Prostate gland (tissue), 2 donors: ENCODE measurements around the gene CAMKV. TPM values are rescaled to one million over a fixed set of nuclear protein-coding genes. Genes with fewer than 3 reads are reported as not detected.

Experiments
- DNase-seq: peaks from one replicate; pipeline ENCODE4 v3.0.0-alpha.2; 2019; ENCODE audit warnings: low spot score
- H3K27ac ChIP-seq, 2 donors: fragments of 200-600 bp; sonication (generic); 2 replicates each; pipeline ENCODE4 v1.5.1; 2017 to 2019
- H3K27me3 ChIP-seq: fragments of 200-600 bp; sonication (generic); replicated peaks from 2 replicates; pipeline ENCODE4 v1.5.1; 2019; ENCODE audit not compliant: insufficient read depth
- H3K36me3 ChIP-seq, 2 donors: fragments of 200-600 bp; sonication (generic); 1 replicate in 1 of 2; 2 replicates in 1 of 2; pipeline versions ENCODE4 v1.5.1 to v1.8.1; 2017 to 2019
- H3K4me1 ChIP-seq: fragments of 200-600 bp; sonication (generic); replicated peaks from 2 replicates; pipeline ENCODE4 v1.5.1; 2019
- H3K4me3 ChIP-seq, 2 donors: fragments of 200-600 bp; sonication (generic); 2 replicates each; pipeline ENCODE4 v1.5.1; 2017 to 2019
- H3K9me3 ChIP-seq: fragments of 200-600 bp; sonication (generic); 2 replicates; pipeline ENCODE4 v1.5.1; 2017
- POLR2A ChIP-seq: fragments of 450-650 bp; IDR thresholded peaks from one replicate; pipeline ENCODE4 v1.6.1; 2016; ENCODE audit warnings: antibody characterized with exemption, mild to moderate bottlenecking
- POLR2AphosphoS5 ChIP-seq: sonication (generic); formaldehyde crosslinking; IDR thresholded peaks from one replicate; pipeline ENCODE4 v1.6.1; 2017; ENCODE audit warnings: antibody characterized with exemption
- WGBS: methylation state at CpG from one replicate; pipeline ENCODE4 v1.1.5; 2018; 5-methylcytosine and 5-hydroxymethylcytosine counted together
- intact Hi-C: fragments of 100-400 bp; cut with DNase I; formaldehyde crosslinking; loops from one replicate; pipeline ENCODE4 v1.14.2; 2022
- total RNA-seq, 2 donors: library from RNA; depleted of rRNA; stranded (reverse); fragments of >200 nt; gene quantifications; one replicate each; pipeline ENCODE4 v1.1.0, GENCODE V29; 2016
- TF ChIP-seq, protein P1 (sequence below), 4 experiments: fragments of 200-600 bp in 2 of 4; fragments of 450-650 bp in 2 of 4; sonication (generic) in 2 of 4; IDR thresholded peaks; 1 replicate in 3 of 4; 2 replicates in 1 of 4; pipeline ENCODE4 v1.5.1; 2016 to 2019; ENCODE audit warnings: antibody characterized with exemption in 4 of 4, mild to moderate bottlenecking in 2 of 4, moderate library complexity in 2 of 4

The CAMKV gene
- total RNA-seq, 2 donors from 2014 or later, result 0.97 TPM; not detected in 1

- H3K27ac ChIP-seq, result no peak overlapping the region
- no peaks in the 10 kb centered on the region for H3K36me3 ChIP-seq
- no peaks in the 10 kb centered on the region for H3K4me1 ChIP-seq
- TF ChIP-seq POLR2A (no peak), POLR2AphosphoS5 (no peak)
- TF ChIP-seq, protein P1, sequence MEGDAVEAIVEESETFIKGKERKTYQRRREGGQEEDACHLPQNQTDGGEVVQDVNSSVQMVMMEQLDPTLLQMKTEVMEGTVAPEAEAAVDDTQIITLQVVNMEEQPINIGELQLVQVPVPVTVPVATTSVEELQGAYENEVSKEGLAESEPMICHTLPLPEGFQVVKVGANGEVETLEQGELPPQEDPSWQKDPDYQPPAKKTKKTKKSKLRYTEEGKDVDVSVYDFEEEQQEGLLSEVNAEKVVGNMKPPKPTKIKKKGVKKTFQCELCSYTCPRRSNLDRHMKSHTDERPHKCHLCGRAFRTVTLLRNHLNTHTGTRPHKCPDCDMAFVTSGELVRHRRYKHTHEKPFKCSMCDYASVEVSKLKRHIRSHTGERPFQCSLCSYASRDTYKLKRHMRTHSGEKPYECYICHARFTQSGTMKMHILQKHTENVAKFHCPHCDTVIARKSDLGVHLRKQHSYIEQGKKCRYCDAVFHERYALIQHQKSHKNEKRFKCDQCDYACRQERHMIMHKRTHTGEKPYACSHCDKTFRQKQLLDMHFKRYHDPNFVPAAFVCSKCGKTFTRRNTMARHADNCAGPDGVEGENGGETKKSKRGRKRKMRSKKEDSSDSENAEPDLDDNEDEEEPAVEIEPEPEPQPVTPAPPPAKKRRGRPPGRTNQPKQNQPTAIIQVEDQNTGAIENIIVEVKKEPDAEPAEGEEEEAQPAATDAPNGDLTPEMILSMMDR (IDR thresholded peaks at IDR 0.05), result no peak
- H3K9me3 ChIP-seq, result no peaks in the 10 kb centered on the region
- 90% methylated on average over 3 of the region's 3 CpGs for WGBS
- no peak for DNase-seq
- H3K4me3 ChIP-seq, result no peak overlapping the region
- H3K27me3 ChIP-seq, result no peaks in the 10 kb centered on the region
- intact Hi-C loops, result loop anchor here (5.0 kb wide), 1 partner anchor 141 kb away; no protein-coding TSS in a partner anchor
Measured at GRCh38 chr3:49842843-49843517, 26.7 kb downstream of the CAMKV start.

DNA sequence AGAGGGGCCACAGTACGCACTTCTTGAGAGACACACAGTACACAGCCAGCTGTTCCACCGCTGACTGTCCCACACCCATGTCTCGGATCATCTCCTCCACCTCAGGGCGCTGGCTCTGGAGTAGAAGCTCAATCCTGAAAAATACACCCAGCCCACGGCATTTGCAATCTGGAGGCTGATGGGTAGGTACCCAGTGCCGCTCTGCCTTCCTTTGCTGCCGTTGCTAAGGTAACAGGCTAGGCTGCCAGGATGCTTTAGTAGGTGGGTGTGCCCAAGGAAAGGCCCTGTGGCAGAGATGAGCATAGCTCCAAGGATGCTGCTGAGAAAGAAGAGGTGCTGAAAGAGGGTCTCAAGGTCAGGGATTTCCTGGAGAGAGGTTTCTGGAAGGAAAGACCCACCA is 27.9 kb downstream of the CAMKV start:
- no peak for DNase-seq
- intact Hi-C loops, result loop anchor here (5.0 kb wide), 1 partner anchor 140 kb away; no protein-coding TSS in a partner anchor
- Histone ChIP-seq H3K4me3 (no peak overlapping the region), H3K27me3 (no peaks in the 10 kb centered on the region), H3K4me1 (no peaks in the 10 kb centered on the region), H3K27ac (no peak overlapping the region), H3K9me3 (no peaks in the 10 kb centered on the region), H3K36me3 (no peaks in the 10 kb centered on the region)
- 95% methylated on average over 7 of the region's 7 CpGs for WGBS
- TF ChIP-seq POLR2A (no peak), POLR2AphosphoS5 (no peak)
- TF ChIP-seq, protein P1 (IDR thresholded peaks at IDR 0.05), result no peak

DNA sequence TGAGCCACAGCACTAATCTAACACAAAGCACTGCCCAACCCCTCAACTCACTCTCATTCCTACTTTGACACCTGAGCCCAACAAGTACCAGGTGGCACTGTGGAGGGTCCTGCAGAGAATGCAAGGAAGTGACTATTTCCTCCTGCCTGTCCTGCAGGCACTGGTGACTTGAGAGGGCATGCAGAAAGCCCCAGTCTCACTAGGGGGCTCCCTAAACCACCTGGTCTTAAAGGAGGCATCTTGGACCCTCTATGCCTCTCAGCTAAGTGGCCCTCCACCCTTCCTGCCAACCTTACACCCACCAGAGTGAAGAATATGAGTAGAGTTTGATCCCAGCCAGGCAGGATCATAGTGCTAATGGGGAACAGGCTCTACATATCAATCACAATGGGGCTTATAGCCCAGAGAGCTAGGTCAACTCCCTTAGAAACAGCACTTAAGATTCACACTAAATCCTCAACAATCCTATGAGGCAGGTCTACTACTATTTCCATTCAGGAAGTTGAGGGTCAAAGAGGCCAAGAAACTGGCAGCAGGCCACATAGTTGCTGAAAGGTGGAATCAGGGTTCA is 28.5 kb downstream of the CAMKV start:
- Histone ChIP-seq H3K4me1 (no peaks in the 10 kb centered on the region), H3K27me3 (no peaks in the 10 kb centered on the region), H3K4me3 (no peak overlapping the region), H3K36me3 (no peaks in the 10 kb centered on the region), H3K9me3 (no peaks in the 10 kb centered on the region), H3K27ac (no peak overlapping the region)
- no peak for DNase-seq
- intact Hi-C loops, result loop anchor here (5.0 kb wide), 1 partner anchor 139 kb away; no protein-coding TSS in a partner anchor
- TF ChIP-seq, protein P1 (IDR thresholded peaks at IDR 0.05), result peak in 1 of 4 experiments; percentile 36
- TF ChIP-seq POLR2A (no peak), POLR2AphosphoS5 (no peak)

GRCh38 chr3:49840388-49840787 is 29.3 kb downstream of the CAMKV start:
- Histone ChIP-seq H3K27ac (no peak overlapping the region), H3K4me1 (no peaks in the 10 kb centered on the region), H3K4me3 (no peak overlapping the region), H3K36me3 (no peaks in the 10 kb centered on the region), H3K9me3 (no peaks in the 10 kb centered on the region), H3K27me3 (no peaks in the 10 kb centered on the region)
- intact Hi-C loops, result loop anchor here (5.0 kb wide), 1 partner anchor 138 kb away; no protein-coding TSS in a partner anchor
- WGBS, result 70% methylated on average over 2 of the region's 2 CpGs
- TF ChIP-seq POLR2AphosphoS5, result no peak
- TF ChIP-seq, protein P1 (IDR thresholded peaks at IDR 0.05), result no peak
- TF ChIP-seq POLR2A, result no peak
- no peak for DNase-seq
